ENCODE data around the gene BEGAIN.

The BEGAIN gene

DNA sequence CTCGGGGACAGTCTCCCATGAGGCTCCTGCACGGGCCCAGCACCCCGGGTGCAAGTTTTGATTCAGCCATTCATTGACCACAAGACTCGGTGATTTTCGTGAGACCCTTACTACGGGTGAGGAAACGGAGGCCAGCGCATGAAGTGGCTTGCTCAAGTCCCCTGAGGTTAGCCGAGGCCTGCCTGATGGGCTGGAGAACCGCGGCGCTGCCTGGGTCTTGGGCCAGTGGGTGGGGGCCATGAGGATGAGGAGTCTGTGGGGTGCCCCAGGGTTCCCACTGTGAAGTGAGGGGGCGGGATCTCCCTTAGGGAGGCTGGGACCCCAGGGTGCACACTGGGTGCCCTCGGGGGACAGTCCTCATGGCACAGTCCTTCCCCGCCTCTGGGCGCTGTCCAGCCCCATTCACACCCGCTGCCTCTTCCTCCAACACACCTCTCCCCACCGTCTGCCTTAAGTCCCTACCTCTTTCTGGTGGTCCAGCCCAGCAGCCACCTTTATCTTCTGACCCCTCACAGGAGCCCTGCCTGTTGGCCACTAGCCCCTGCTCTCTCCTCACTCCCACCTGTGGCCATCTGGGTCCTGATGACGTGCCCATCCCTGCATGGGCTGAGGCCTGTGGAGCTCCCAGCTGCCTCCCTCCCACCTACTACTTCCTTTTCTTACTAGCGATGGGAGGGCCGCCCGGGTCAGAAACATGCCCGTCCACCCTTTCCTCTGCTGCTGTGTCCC lies 16.3 kb downstream of the BEGAIN start:
- no peak for DNase-seq (ENCODE audit: low read depth in 2 of 3, low spot score in 2 of 3)

DNA sequence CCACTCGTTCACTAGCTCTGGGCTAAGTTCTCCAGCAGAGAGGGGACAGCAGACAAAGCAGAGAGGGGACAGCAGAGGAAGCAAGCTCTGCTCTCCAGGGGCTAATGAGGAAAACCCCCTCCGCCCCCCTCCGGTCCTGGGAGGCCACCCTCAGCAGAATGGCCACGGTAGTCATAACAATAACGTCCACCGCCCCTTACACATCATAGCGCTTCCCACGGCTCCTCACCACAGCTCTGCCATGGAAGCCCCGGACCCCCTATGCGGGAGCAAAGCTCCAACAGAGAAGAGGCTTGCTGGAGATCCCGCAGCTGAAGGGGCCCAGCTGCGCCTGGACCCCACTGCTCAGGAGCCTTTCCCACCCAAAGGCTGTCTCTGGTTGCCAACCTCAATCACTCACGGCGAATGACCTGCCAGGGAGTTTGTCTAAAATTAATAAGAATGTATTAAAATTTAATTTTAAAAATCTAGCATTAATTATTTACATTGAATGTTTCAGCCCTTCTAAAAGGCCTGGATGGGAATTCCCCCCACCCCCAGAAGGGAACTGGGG lies 17.4 kb downstream of the BEGAIN start:
- DNase-seq (ENCODE audit: low read depth in 2 of 3, low spot score in 2 of 3): no peak

DNA sequence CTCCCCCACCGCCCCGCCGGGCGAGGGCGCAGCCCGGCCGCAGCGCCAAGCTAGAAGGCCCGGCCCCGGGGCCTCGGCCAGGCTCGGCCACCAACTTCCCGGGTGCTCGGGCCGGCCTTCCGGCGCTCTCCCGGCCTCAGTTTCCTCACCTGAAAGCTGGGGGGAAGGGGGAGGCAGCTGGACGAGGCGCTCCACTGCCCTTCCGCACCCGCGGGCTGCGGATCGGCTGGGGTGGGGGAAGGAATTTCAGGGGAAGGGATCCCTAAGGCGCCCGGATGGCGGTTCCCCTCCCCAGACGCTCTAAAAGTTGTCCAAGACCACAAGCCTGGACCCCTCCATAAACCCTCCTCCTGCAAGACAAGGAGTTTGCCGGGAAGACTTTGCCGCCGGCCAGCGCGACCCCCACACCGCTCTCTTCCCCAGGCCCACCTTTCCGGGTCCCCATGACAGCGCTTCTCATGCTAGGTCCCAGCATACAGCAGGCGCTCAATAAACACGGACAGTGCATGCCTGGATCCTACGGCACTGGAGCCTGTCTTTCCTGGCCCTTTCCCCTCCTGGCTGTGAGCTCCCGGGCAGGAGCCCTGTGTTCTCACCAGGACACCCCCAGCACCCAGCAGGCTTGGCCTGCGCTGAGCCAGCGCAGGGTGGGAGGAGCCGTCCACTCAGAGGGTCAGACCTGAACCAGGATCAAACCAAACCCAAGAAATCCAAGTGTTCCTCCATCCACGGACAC lies 18.1 kb downstream of the BEGAIN start:
- no peak for DNase-seq (ENCODE audit: low read depth in 2 of 3, low spot score in 2 of 3)

DNA sequence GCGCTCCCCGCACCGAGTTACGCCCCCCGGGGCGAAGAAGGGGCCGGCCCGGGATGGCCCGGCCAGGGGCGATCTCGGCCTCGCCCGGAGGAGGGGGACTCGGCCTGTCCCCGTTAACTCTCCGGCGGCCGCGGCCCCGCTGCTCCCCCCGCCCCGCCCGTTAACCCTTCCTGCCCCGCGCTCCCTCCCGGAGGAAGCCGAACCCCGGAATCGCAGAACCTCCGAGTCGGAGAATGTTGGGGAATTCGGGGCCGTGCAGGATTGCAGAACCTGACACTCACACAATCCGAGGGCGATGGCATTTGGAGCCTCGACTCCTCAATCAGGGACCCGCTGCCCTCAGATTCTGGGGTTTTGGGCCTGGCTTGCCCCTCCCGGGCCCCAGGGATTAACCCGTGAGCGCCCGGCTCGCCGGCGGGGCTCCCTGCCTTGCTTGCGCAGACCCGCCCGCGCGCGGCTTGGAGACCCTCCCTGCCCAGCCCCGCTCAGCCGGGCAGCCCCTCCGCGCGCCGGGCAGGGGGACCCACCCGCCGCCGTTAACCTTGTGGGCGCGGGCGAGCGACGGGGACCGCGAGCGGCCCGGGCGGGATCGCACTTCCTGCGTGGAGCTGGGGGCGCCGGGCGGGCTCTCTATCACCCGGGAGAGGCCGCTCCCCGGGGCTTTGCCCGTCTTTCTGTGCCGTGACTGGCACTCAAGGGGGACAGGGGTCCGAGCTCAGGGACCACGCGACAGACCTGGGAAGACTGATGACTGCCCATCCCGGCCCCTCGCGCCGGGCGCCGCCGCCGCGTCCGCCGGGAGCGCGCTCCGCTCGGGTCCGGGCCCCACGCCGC lies 18.8 kb downstream of the BEGAIN start:
- DNase-seq (ENCODE audit: low read depth in 2 of 3, low spot score in 2 of 3): no peak

DNA sequence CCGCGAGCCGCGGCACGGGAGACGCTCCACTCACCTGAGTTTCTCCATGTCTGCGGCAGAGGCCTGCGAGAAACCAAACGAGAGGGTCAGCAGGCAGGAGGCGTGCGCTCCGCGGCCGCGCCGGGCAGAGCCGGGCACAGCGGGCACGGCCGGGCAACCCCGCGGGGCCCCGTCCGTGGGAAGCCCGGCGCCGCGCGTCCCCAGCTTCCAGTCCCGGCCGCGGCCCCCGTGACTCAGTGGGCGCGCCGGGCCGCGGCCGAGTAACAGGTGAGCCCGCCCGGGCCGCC lies 19.4 kb downstream of the BEGAIN start:
- no peak for DNase-seq (ENCODE audit: low read depth in 2 of 3, low spot score in 2 of 3)

DNA sequence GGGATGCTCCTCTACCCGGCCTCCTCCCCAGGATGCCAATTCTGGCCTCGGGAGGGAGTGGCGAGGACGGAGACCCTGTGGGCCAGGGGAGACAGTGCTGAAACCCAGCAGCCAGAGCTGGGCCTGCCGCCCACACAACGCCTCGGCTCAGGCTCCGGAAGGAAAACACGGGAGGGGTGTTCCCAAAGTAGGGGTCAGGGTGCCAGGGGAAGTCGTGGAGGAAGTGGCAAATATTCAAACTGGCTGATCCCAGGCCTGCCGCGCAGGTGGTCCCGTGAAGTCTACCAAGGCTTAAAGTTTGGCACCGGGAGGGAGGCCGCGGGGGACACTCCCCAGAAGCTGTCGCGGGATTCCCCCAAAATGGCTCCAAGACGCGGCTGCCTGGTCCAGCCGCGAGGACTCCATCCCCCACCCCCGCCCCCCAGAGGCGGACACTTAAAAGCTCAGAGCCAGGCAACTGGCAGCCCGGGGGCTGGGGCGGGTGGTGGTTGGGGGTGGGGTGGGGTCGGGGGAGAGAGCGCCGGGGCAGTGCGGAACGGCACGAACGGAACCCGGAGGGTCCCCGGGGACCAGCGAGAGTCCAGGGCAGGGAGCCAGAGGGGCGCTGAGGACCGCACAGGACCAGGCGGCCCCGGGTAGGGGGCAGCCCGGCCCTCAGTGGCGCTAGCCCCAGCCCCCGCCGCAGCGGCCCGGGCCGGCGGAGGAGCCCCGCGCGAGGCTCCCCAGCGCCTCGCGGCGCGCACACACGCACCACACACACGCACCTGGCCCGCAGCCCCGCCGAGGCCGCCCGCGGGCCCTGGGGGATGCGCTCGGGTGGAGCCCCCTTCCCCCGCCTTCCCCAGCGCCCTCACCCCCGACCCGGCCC lies 20.0 kb downstream of the BEGAIN start:
- no peak for DNase-seq (ENCODE audit: low read depth in 2 of 3, low spot score in 2 of 3)

DNA sequence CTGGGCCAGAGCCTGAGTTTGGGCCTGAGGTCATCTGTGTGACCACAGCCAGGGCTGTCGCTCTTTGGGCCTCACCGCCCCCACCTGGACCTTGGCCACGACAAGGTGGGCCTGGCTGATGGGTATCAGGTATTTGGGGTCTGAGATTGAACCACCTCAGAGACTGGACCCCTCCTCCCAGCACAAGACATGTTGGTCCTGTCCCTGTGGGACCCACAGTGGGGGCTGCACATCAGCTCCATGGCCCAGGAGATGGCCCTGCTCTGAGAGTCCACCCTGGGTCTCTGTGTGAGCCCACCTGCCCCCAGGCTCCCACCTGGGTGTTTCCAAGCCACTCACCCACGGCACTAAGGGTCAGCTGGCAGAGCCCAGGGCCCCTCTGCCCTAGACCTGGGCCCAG lies 20.6 kb downstream of the BEGAIN start:
- no peak for DNase-seq (ENCODE audit: low read depth in 2 of 3, low spot score in 2 of 3)

DNA sequence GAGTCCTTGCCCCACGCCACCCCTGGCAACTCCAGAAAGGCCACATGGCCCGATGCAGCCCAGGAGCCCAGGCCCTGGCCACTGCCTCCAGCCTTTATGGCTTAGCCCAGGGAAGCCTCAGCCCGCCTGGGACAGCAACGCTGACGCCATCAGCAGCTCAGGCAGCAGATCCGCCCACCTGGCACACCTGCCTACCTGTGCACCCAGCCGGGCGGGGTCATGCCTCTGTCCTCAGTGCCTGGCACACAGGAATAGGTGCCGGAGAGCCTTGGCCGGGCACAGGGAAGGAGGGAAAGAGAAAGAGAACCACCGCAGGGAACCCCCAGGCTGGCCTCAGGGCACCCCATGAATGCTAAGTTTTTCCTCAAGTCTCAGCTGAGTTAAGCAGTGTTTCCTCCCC lies 21.1 kb downstream of the BEGAIN start:
- DNase-seq (ENCODE audit: low read depth in 2 of 3, low spot score in 2 of 3): no peak

DNA sequence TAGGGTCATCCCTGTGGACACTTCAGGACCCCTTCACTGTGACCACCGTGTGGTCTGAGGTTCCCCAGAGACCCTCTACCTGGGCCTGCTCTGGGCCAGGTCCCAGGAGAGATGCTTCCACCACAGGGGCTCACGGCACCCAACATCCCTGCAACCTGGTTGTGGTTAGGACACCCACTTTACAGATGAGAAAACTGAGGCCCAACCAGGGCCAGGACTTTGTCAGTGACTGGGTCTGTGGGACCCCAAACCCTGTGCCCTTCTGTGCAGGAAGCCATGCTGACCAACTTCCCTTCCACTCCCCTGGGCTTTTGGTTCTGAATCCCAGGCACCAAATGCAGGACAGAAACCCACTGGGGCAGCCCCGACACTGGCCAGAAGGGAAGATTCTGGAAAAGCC lies 21.6 kb downstream of the BEGAIN start:
- no peak for DNase-seq (ENCODE audit: low read depth in 2 of 3, low spot score in 2 of 3)

DNA sequence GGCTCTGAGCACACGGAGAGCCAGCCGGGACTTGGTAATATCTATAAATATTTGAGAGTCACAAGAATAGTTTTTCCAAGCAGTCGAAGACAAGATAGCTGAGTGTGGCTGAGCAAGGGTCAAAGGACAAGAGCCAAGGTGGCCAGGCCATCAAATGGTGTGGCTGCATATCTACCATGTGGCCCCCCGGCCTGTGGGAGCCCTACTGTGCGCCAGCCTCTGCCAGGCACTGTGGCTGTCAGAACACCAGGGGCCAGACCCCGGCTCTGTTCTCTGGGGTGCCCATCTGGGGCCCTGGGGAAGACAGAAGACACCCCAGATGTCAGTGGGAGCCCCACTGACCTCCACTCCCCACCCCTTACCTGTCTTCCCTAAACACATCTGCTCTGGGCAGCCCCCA lies 22.7 kb downstream of the BEGAIN start:
- no peak for DNase-seq (ENCODE audit: low read depth in 2 of 3, low spot score in 2 of 3)

DNA sequence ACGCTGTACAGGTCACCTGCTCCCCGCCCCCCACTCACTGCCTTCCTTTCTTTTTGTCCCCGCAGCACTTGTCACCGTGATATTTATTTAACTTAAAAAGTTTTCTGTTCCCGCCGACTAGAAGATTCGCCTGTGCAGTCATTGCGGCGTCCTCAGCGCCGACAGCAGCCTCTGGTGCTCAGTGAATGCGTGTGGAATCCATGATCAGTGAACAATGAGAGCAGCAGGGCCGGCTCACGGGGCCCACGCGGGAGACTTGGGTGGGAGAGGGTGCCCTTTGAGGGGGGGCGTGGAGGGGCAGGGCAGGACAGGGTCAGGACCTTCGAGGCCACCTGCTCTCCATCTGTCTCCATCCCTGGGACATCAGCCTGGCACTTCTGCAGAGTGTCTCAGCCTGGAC lies 24.5 kb downstream of the BEGAIN start:
- no peak for DNase-seq (ENCODE audit: low read depth in 2 of 3, low spot score in 2 of 3)

DNA sequence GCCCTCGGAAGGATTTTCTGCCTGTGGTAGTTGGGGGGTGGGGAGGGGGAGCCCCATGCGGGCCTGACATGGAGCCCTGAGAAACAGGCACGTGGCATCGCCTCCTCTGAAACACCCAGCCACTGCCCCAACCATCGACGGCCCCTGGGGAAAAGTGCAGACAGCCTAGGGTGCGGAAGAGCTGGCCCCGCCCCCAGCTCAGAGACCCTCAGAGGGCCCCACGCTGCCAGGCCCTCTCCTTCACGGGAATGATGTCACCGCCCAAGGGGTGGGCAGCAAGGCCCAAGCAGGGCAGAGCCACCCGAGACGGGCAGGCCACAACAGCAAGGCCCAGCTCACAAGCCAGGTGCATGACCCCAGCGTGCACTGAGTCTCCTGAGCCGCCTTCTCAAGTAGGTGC lies 26.2 kb downstream of the BEGAIN start:
- no peak for DNase-seq (ENCODE audit: low read depth in 2 of 3, low spot score in 2 of 3)

DNA sequence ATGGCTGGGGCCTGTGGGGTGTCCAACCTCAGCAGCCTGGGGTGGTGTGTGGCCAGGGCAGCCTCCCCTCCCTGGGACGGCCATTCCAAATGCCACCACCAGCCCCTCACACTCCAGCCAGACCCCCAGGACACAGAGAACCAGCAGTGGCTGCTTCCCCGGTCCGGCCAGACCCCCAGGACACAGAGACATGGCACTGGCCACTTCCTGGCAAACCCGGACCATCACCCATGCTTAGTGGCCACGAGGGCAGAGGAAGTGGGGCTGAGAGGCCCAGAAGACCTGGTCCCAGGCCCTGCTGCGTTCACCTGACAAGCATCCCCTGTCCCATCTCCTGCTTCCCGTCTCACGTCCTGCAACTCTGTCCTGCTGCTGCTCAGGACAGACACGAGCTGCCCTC lies 26.7 kb downstream of the BEGAIN start:
- no peak for DNase-seq (ENCODE audit: low read depth in 2 of 3, low spot score in 2 of 3)

DNA sequence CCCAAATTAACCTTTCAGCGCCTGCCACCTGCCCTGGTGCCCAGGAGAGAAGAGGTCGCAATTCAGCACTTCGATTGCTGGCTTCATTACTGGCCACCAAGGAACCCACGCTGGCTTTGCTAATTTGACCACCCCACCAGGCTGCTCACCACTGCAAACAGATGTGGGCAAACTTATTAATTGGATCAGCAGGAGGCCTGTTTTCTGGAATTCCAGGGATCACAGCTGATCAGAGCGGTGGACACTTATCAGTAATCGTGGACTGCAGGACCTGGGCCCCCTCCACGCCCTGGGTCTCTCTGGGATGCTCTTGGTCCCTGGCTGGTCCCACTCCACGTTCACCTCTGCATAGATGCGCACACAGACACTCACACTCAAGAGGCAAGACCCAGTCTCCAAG lies 27.8 kb downstream of the BEGAIN start:
- DNase-seq (ENCODE audit: low read depth in 2 of 3, low spot score in 2 of 3): no peak

DNA sequence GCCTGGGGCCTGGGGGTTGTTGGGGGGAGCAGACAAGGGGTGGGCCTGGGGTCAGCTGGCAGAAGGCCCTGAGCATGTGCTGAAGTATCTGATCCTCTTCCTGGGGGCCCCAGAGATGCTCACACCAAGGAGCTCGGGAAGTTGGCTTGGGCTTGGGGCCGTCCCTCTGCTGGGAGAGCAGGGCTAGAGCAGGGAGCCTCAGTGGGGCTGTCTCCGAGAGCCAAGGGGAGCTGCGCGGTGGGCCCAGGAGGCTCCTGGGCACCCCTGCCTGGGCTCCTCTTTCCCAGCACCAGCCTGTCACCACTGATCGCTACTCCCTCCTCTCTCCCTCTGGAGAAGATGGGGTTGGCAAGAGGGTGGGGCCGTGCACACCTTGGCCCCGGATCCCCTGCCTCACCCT lies 28.3 kb downstream of the BEGAIN start:
- DNase-seq (ENCODE audit: low read depth in 2 of 3, low spot score in 2 of 3): no peak

DNA sequence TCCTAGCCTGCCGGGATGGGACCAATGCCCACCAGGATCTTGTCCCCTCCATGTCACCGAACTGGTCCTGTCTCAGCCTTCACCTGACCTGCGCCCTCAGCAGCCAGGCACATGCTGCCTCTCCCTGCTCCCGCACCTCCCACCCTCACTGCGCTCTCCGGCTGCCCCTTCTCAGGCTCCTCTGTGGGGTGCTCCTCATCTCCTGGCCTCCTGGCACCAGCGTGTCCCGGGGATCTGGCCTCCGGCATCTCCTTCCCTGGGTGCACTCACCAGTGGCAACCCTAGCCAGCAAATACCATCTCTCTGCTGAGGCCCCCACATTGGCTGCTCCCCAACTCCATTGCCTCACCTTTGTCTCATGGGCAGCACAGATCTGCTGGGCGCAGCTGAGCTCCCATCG lies 29.0 kb downstream of the BEGAIN start:
- DNase-seq (ENCODE audit: low read depth in 2 of 3, low spot score in 2 of 3): no peak

DNA sequence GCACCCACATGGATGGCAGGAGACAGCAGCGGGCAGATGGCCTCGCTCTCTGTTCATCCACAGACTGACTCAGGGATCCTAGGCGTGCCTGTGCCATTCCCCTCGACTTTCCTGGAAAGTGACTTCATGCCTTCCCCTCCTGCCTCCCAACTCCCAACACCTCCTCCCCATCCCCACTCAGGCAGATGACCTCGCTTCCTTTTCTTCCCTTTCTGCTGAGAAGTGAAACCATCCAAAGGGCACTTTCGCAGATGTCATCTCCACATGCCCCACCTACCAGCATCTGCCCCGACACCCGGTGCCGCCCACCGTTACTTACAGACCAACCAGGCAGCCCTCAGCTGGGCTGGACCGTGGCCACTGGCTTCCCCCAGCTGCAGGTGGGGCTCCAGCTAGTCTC lies 29.6 kb downstream of the BEGAIN start:
- DNase-seq (ENCODE audit: low read depth in 2 of 3, low spot score in 2 of 3): no peak

DNA sequence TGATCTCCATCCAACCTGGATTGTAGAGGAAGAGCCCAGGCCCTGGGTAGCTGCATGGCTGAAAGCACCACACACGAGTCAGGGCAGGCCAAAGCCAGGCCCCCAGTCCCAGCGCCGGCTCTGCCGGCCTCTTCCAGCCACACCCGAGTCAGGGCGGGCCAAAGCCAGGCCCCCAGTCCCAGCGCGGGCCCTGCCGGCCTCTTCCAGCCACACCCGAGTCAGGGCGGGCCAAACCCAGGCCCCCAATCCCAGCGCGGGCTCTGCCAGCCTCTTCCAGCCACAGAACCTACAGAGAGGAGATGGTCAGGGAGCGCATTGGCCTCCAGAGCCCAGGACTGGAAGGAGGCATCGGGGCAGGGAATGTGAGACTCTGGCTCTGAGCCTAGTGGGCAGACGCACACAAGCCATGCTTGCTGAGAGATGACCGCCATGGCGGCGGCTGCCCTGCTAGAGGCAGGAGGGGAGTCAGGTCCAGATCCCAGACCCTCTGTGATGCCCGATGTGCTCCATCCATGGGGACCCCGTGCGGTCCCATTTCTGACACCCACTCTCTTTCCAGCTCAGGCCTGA lies 30.2 kb downstream of the BEGAIN start:
- no peak for DNase-seq (ENCODE audit: low read depth in 2 of 3, low spot score in 2 of 3)

DNA sequence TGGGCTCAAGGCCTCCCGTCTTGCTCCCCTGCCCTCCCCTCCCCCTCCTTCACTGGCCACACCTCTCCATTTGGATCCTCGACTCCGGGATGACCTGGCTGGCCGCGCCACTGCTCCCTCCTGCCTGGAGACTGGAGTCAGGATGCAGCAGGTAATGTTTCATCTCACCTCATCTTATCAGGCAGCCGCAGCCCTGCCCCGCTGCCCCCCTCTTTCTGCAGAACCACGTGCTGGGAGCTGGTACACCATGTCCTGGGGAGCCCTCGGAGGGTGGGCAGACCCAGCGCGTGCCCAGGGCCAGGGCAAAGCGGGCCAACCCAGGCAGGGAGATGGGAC lies 31.1 kb downstream of the BEGAIN start:
- no peak for DNase-seq (ENCODE audit: low read depth in 2 of 3, low spot score in 2 of 3)

DNA sequence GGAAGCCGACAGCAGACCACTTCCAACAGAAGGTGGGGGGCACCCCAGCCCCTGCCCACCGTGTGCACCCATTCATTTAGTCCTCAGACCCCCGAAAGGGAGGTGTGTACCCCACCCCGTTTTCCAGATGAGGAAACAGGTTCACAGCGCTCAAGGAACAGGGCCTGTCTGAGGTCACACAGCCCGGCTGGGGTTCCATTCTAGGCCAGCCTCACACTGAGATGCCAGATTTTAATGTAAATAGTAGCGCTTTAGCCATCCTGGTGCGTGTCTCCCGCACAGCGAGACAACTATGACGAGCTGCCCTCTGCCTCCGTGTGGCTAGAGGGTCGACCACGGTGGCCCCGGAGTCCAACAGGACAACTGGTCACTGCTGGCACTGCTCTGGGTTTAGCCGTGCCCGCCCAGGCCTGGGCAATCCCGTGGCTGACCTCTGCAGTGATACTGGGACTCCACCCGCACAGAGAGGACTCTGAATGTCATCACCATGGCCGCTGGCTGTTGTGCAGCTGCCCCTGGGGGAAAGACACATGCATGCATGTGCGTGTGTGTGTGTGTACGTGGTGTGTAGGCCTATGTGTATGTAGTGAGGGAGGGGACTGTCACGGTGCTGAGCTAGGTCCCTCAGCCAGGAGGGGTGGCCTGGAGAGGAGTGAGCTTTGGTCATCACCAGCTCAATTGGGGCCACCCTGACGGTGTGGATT lies 31.6 kb downstream of the BEGAIN start:
- DNase-seq (ENCODE audit: low read depth in 2 of 3, low spot score in 2 of 3): no peak
